H1 (cell line): ENCODE data around the gene NEDD4L. TPM values are rescaled to one million over a fixed set of nuclear protein-coding genes. Genes with fewer than 3 reads are reported as not detected.

Experiments used
- CTCF ChIA-PET: fragments of 300-600 bp; sonication (Branson Sonifier 250); formaldehyde crosslinking; loops from one replicate; lab custom pipeline; 2021; ENCODE audit not compliant: partially characterized antibody; lab: Charles Lee
- POLR2A ChIA-PET: fragments of 300-600 bp; sonication (Branson Sonifier 250); formaldehyde crosslinking; loops from one replicate; lab custom pipeline; 2021; ENCODE audit warnings: inconsistent platforms; ENCODE audit not compliant: partially characterized antibody; lab: Charles Lee
- DNase-seq, 2 experiments: peaks; one replicate each; pipeline versions ENCODE4 v3.0.0 to v3.0.0-alpha.2; 2010 to 2022; ENCODE audit warnings: low spot score in 2 of 2, low read depth in 1 of 2, mixed read lengths in 1 of 2
- FAIRE-seq: peaks from 2 replicates; lab custom pipeline; 2011; peaks lifted over from hg19 to GRCh38; lab: Jason Lieb, UNC
- H2AFZ ChIP-seq: 2 replicates; pipeline ENCODE4 v1.8.1; 2012; ENCODE audit warnings: low read length, inconsistent platforms
- H2AK5ac ChIP-seq: 2 replicates; pipeline ENCODE4 v1.6.1; 2013; ENCODE audit warnings: low read depth, low read length
- H2BK120ac ChIP-seq: replicated peaks from 2 replicates; pipeline ENCODE3; 2013; ENCODE audit warnings: low read depth, low read length, inconsistent platforms
- H2BK12ac ChIP-seq: 2 replicates; pipeline ENCODE4 v1.6.1; 2013; ENCODE audit warnings: low read depth, low read length
- H2BK15ac ChIP-seq: 2 replicates; pipeline ENCODE4 v1.6.1; 2013; ENCODE audit warnings: low read length
- H2BK20ac ChIP-seq: 2 replicates; pipeline ENCODE4 v1.6.1; 2013; ENCODE audit warnings: low read length
- H2BK5ac ChIP-seq: 2 replicates; pipeline ENCODE4 v1.6.1; 2013; ENCODE audit warnings: low read depth, low read length
- H3K14ac ChIP-seq: 2 replicates; pipeline ENCODE4 v1.6.1; 2013; ENCODE audit warnings: inconsistent platforms; ENCODE audit not compliant: insufficient read length
- H3K18ac ChIP-seq: 2 replicates; pipeline ENCODE4 v1.6.1; 2013; ENCODE audit warnings: low read length; ENCODE audit errors: extremely low read depth
- H3K23ac ChIP-seq: 2 replicates; pipeline ENCODE4 v1.6.1; 2013; ENCODE audit warnings: inconsistent platforms; ENCODE audit not compliant: insufficient read length
- H3K23me2 ChIP-seq: 2 replicates; pipeline ENCODE4 v1.6.1; 2013; ENCODE audit warnings: low read depth, low read length
- H3K27ac ChIP-seq: 2 replicates; pipeline ENCODE4 v1.6.1; 2011; ENCODE audit warnings: low read depth, low read length, inconsistent platforms
- H3K27me3 ChIP-seq, 4 experiments: replicated peaks in 1 of 4; 1 replicate in 1 of 4; 2 replicates in 3 of 4; pipeline versions ENCODE4 v1.6.1 to v1.8.1; 2011 to 2013; ENCODE audit warnings: low read length in 3 of 4, mild to moderate bottlenecking in 3 of 4, inconsistent platforms in 2 of 4, mixed read lengths in 2 of 4, moderate library complexity in 1 of 4; ENCODE audit not compliant: control insufficient read depth in 3 of 4, insufficient read depth in 3 of 4; ENCODE audit errors: extremely low read depth in 1 of 4
- H3K36me3 ChIP-seq, 4 experiments: 2 replicates each; pipeline versions ENCODE4 v1.6.1 to v1.8.1; 2011 to 2013; ENCODE audit warnings: mild to moderate bottlenecking in 4 of 4, low read length in 3 of 4, moderate library complexity in 2 of 4, control low read depth in 1 of 4, inconsistent platforms in 1 of 4; ENCODE audit not compliant: insufficient read depth in 4 of 4, control insufficient read depth in 2 of 4
- H3K4ac ChIP-seq: replicated peaks from 2 replicates; pipeline ENCODE3; 2013; ENCODE audit warnings: low read length, low read depth, mixed read lengths, inconsistent platforms; ENCODE audit not compliant: insufficient read length
- H3K4me1 ChIP-seq, 4 experiments: replicated peaks in 1 of 4; 1 replicate in 1 of 4; 2 replicates in 3 of 4; pipeline versions ENCODE4 v1.6.1 to v1.8.1; 2011 to 2013; ENCODE audit warnings: low read length in 3 of 4, inconsistent platforms in 2 of 4, mixed read lengths in 1 of 4; ENCODE audit not compliant: insufficient read depth in 4 of 4, control insufficient read depth in 3 of 4
- H3K4me2 ChIP-seq, 2 experiments: 2 replicates each; pipeline versions ENCODE4 v1.6.1 to v1.8.1; 2011 to 2013; ENCODE audit warnings: low read depth in 2 of 2, low read length in 2 of 2, control low read depth in 1 of 2, inconsistent platforms in 1 of 2, mild to moderate bottlenecking in 1 of 2; ENCODE audit not compliant: insufficient read depth in 1 of 2
- H3K4me3 ChIP-seq, 4 experiments: fragments of 200-600, 300-600 bp in 1 of 4; sonication (generic), shearing (Covaris generic), sonication (Bioruptor Twin) in 1 of 4; 2 replicates each; pipeline versions ENCODE4 v1.5.1 to v1.8.1; 2011 to 2016; ENCODE audit warnings: low read length in 4 of 4, low read depth in 3 of 4, control low read depth in 2 of 4, inconsistent platforms in 2 of 4, mild to moderate bottlenecking in 2 of 4, mixed read lengths in 1 of 4, moderate library complexity in 1 of 4; ENCODE audit not compliant: insufficient read depth in 2 of 4; ENCODE audit errors: extremely low read depth in 1 of 4
- H3K56ac ChIP-seq: replicated peaks from 2 replicates; pipeline ENCODE3; 2013; ENCODE audit warnings: low read depth, mild to moderate bottlenecking, mixed read lengths, low read length, inconsistent platforms; ENCODE audit not compliant: insufficient read length
- H3K79me1 ChIP-seq: 2 replicates; pipeline ENCODE4 v1.6.1; 2013; ENCODE audit warnings: low read depth, low read length, control low read depth
- H3K79me2 ChIP-seq, 2 experiments: 2 replicates each; pipeline versions ENCODE4 v1.6.1 to v1.8.1; 2012 to 2013; ENCODE audit warnings: low read length in 2 of 2, mild to moderate bottlenecking in 2 of 2, inconsistent platforms in 1 of 2; ENCODE audit not compliant: insufficient read depth in 2 of 2, control insufficient read depth in 1 of 2
- H3K9ac ChIP-seq, 4 experiments: replicated peaks in 1 of 4; 1 replicate in 1 of 4; 2 replicates in 3 of 4; pipeline versions ENCODE4 v1.6.1 to v1.8.1; 2011 to 2013; ENCODE audit warnings: low read depth in 3 of 4, low read length in 3 of 4, control low read depth in 2 of 4, mild to moderate bottlenecking in 2 of 4, moderate library complexity in 2 of 4, inconsistent platforms in 1 of 4; ENCODE audit errors: extremely low read depth in 1 of 4
- H3K9me3 ChIP-seq, 2 experiments: 2 replicates each; pipeline versions ENCODE4 v1.6.1 to v1.8.1; 2012 to 2013; ENCODE audit warnings: mild to moderate bottlenecking in 2 of 2, moderate library complexity in 2 of 2, control low read depth in 1 of 2, inconsistent platforms in 1 of 2, low read depth in 1 of 2, low read length in 1 of 2, mixed read lengths in 1 of 2; ENCODE audit not compliant: insufficient read depth in 2 of 2
- H4K20me1 ChIP-seq, 2 experiments: replicated peaks in 1 of 2; 2 replicates each; pipeline versions ENCODE3 to v1.8.1; 2011 to 2013; ENCODE audit warnings: inconsistent platforms in 2 of 2, low read length in 2 of 2, mild to moderate bottlenecking in 1 of 2; ENCODE audit not compliant: insufficient read depth in 2 of 2, control insufficient read depth in 1 of 2
- H4K5ac ChIP-seq: 2 replicates; pipeline ENCODE4 v1.6.1; 2013; ENCODE audit warnings: low read length, low read depth, mixed read lengths, inconsistent platforms; ENCODE audit not compliant: insufficient read length
- H4K8ac ChIP-seq: 2 replicates; pipeline ENCODE4 v1.8.0; 2013; ENCODE audit warnings: mild to moderate bottlenecking, moderate library complexity, low read length, inconsistent platforms; ENCODE audit not compliant: insufficient read depth; ENCODE audit errors: extremely low read depth
- H4K91ac ChIP-seq: replicated peaks from 2 replicates; pipeline ENCODE3; 2013; ENCODE audit warnings: low read length, mixed read lengths, inconsistent platforms; ENCODE audit not compliant: insufficient read length
- CTCF ChIP-seq, 3 experiments: IDR thresholded peaks; 1 replicate in 2 of 3; 2 replicates in 1 of 3; pipeline versions ENCODE4 v1.5.1 to v1.6.1; 2011; ENCODE audit warnings: low read length in 3 of 3, mild to moderate bottlenecking in 3 of 3, inconsistent platforms in 2 of 3, low read depth in 1 of 3, moderate library complexity in 1 of 3; ENCODE audit not compliant: insufficient read depth in 1 of 3; ENCODE audit errors: control extremely low read depth in 1 of 3
- RAD21 ChIP-seq, 2 experiments: IDR thresholded peaks in 1 of 2; conservative IDR thresholded peaks in 1 of 2; 2 replicates each; pipeline ENCODE4 v1.6.1; 2011; ENCODE audit warnings: low read depth in 2 of 2, low read length in 2 of 2, improper control_type of control experiment in 1 of 2, inconsistent platforms in 1 of 2, mild to moderate bottlenecking in 1 of 2, moderate library complexity in 1 of 2
- RFX5 ChIP-seq: IDR thresholded peaks from 2 replicates; pipeline ENCODE4 v1.6.1; 2011; ENCODE audit warnings: low read depth, low read length, improper control_type of control experiment, borderline replicate concordance
- WGBS, 2 experiments: shearing (Covaris generic) in 1 of 2; methylation state at CpG; one replicate each; pipeline versions ENCODE4 v1.1.6 to v1.1.7; 2013 to 2015; ENCODE audit warnings: low lambda C conversion rate in 2 of 2, mixed read lengths in 2 of 2, inconsistent platforms in 1 of 2, low coverage in 1 of 2, missing lambda C conversion rate in 1 of 2; ENCODE audit not compliant: insufficient replicate concordance in 2 of 2, insufficient coverage in 1 of 2, insufficient read length in 1 of 2; ENCODE audit errors: extremely low coverage in 1 of 2, missing lambda C conversion rate in 1 of 2; 5-methylcytosine and 5-hydroxymethylcytosine counted together
- polyA plus RNA-seq, 7 experiments: library from polyadenylated mRNA; depleted of rRNA in 3 of 7; stranded (reverse) in 5 of 7; unstranded in 2 of 7; fragments of >200 nt in 5 of 7; fragments of 200-250 nt in 2 of 7; gene quantifications; 1 replicate in 5 of 7; 2 replicates in 1 of 7; 4 replicates in 1 of 7; pipeline versions ENCODE4 v1.2.1 to v1.2.3, GENCODE V29; 2011 to 2013; ENCODE audit warnings: missing spikeins in 2 of 7, mixed read lengths in 2 of 7
- total RNA-seq: library from RNA; stranded (reverse); fragmentation: NEBNext Ultra II Directional; extraction: Animal tissue kit (Norgen Biotek cat#: 25700); gene quantifications from 2 replicates; pipeline ENCODE4 v1.2.1, GENCODE V29; 2021

Gene NEDD4L
- total and polyA plus RNA-seq, 2 of the 8 experiments (the other 6 are each of a cell fraction or from before 2014, with no cell fraction given) = 37.3 to 69.8 TPM

DNA sequence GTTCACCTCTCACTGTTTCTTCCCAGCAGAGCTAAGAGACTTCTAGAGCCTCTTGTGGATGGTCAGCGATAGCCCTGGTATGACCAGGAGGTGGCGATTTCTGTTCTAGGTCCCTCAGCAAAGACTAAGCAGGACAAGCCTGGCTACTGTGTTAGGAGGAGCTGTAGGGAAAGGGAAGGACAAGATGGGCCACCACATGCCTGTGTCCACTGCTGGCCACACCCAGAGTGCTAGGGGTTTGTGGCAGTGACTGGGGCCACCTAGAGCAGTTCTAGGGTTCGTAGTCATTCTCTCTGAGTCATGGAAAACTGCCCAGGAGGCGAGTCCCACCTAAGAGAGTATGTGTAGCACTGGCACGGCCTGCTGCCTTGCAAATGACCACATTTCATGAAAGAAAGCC is 405.4 kb downstream of the NEDD4L start:
- Histone ChIP-seq H3K27ac (no peak overlapping the region), H3K4me3 (no peak overlapping the region), H2AK5ac (0 out of 2 replicates have a peak overlapping the region, but pooled peaks have one; percentile 20), H2BK120ac (no peak overlapping the region), H3K14ac (no peak overlapping the region), H3K9ac (no peak overlapping the region), H4K5ac (no peak overlapping the region), H3K79me1 (no peaks in the 10 kb centered on the region), H3K4me1 (peaks cover 1 to 11% (median 7%) of the 10 kb centered on the region in 4 experiments; a peak in 5 of 7 replicates), H2AFZ (0 out of 2 replicates have a peak overlapping the region, but pooled peaks have one; percentile 38), H3K36me3 (no peaks in the 10 kb centered on the region), H3K27me3 (no peaks in the 10 kb centered on the region), H2BK20ac (no peak overlapping the region), H3K4ac (no peak overlapping the region), H3K23ac (no peak overlapping the region), H4K8ac (no peak overlapping the region), H3K56ac (no peak overlapping the region), H2BK15ac (no peak overlapping the region), H3K79me2 (no peaks in the 10 kb centered on the region), H4K91ac (no peak overlapping the region), H3K4me2 (no peak overlapping the region), H3K23me2 (no peaks in the 10 kb centered on the region), H2BK12ac (0 out of 2 replicates have a peak overlapping the region, but pooled peaks have one; percentile 42), H3K9me3 (no peaks in the 10 kb centered on the region), H4K20me1 (no peaks in the 10 kb centered on the region), H3K18ac (no peak overlapping the region), H2BK5ac (no peak overlapping the region)
- TF ChIP-seq RFX5 (no peak), CTCF (IDR thresholded peaks at IDR 0.05; ENCODE audit: control extremely low read depth in 1 of 3, insufficient read depth in 1 of 3, low read depth in 1 of 3, low read length in 3 of 3) (peak in 2 of 3 experiments; percentile 30 to 38; a peak in 2 of 4 replicates), RAD21 (IDR thresholded peaks at IDR 0.05 in 1 of 2, conservative IDR thresholded peaks at IDR 0.05 in 1 of 2; ENCODE audit: low read depth in 2 of 2, low read length in 2 of 2) (peak; percentile 5 to 42; a peak in 2 of 4 replicates)
- CTCF ChIA-PET = interaction anchor here (0.6 to 3.6 kb wide), 7 partner anchors 12 to 349 kb away, joined by 3 to 17 read pairs (median 4); no protein-coding TSS in a partner anchor
- FAIRE-seq (no peak), DNase-seq (no peak)
- POLR2A ChIA-PET = no interaction called here
- WGBS, 2 experiments = 86% methylated on average over 5 of the region's 5 CpGs; no CpG with 5 or more reads in 1 of the 2 experiments
